Calu3 (cell line): ENCODE measurements around the gene OGFOD1. TPM values are rescaled to one million over a fixed set of nuclear protein-coding genes. Genes with fewer than 3 reads are reported as not detected.

Experiments
- BruUV-seq: library from RNA; stranded (reverse); fragments of 400-500 nt; replicated peaks from 2 replicates; lab custom pipeline; 2021; lab: Mats Ljungman, UMichigan
- CTCF ChIA-PET: fragments of 300-600 bp; sonication (Branson Sonifier 250); formaldehyde crosslinking; loops from one replicate; lab custom pipeline; 2022; ENCODE audit warnings: antibody characterized with exemption; lab: Charles Lee
- DNase-seq: peaks from one replicate; pipeline ENCODE4 v3.0.0; 2022
- H3K27ac Mint-ChIP-seq: one replicate; pipeline ENCODE4 v1.8.0; 2022; ENCODE audit warnings: mixed read lengths; ENCODE audit not compliant: unreplicated experiment
- H3K27me3 Mint-ChIP-seq: one replicate; pipeline ENCODE4 v1.8.0; 2022; ENCODE audit warnings: mixed read lengths; ENCODE audit not compliant: unreplicated experiment
- H3K36me3 Mint-ChIP-seq: one replicate; pipeline ENCODE4 v1.8.0; 2022; ENCODE audit warnings: mild to moderate bottlenecking, moderate library complexity, mixed read lengths; ENCODE audit not compliant: insufficient read depth, unreplicated experiment
- H3K4me1 Mint-ChIP-seq: one replicate; pipeline ENCODE4 v1.8.0; 2022; ENCODE audit warnings: mild to moderate bottlenecking, low read depth, mixed read lengths; ENCODE audit not compliant: unreplicated experiment
- H3K4me3 Mint-ChIP-seq: one replicate; pipeline ENCODE4 v1.8.0; 2022; ENCODE audit warnings: mild to moderate bottlenecking, low read depth, moderate library complexity, mixed read lengths; ENCODE audit not compliant: unreplicated experiment
- H3K9me3 Mint-ChIP-seq: one replicate; pipeline ENCODE4 v1.8.0; 2022; ENCODE audit warnings: low read depth, mixed read lengths; ENCODE audit not compliant: unreplicated experiment
- CTCF ChIP-seq: fragments of 200-600 bp; IDR thresholded peaks from one replicate; pipeline ENCODE4 v1.8.0; 2022; ENCODE audit warnings: antibody characterized with exemption; ENCODE audit not compliant: unreplicated experiment
- intact Hi-C: fragments of 100-400 bp; cut with micrococcal nuclease; formaldehyde crosslinking; loops from one replicate; pipeline ENCODE4 v1.10.0; 2022; ENCODE audit not compliant: unreplicated experiment
- total RNA-seq: library from RNA; stranded (reverse); gene quantifications from 2 replicates; pipeline ENCODE4 v1.2.3, GENCODE V29; 2022

OGFOD1 gene
- total RNA-seq, 1 experiment from 2014 or later = 60.6 TPM

- Mint-ChIP-seq H3K36me3 (peaks cover 60% of the 10 kb centered on the region), H3K4me3 (no peak overlapping the region), H3K27ac (peak overlapping the region; percentile 45), H3K4me1 (peaks cover 7% of the 10 kb centered on the region), H3K27me3 (no peaks in the 10 kb centered on the region), H3K9me3 (no peaks in the 10 kb centered on the region)
- TF ChIP-seq CTCF = no peak
- DNase-seq = no peak
- BruUV-seq = no TSS peak
- intact Hi-C loops = no loop called here
- CTCF ChIA-PET = interaction anchor here (0.8 kb wide), 1 partner anchor 1488 kb away, joined by 3 read pairs; no protein-coding TSS in a partner anchor
These were observed 19.3 kb downstream of the OGFOD1 start for GRCh38 chr16:56470666-56471065.

- no peaks in the 10 kb centered on the region for H3K4me1 Mint-ChIP-seq
- no TSS peak for BruUV-seq
- DNase-seq = no peak
- H3K4me3 Mint-ChIP-seq = no peak overlapping the region
- CTCF ChIA-PET = interaction anchor here (0.9 kb wide), 1 partner anchor 28 kb away, joined by 3 read pairs; no protein-coding TSS in a partner anchor
- no peak for TF ChIP-seq CTCF
- intact Hi-C loops = no loop called here
- H3K9me3 Mint-ChIP-seq = no peaks in the 10 kb centered on the region
- peaks cover 67% of the 10 kb centered on the region for H3K36me3 Mint-ChIP-seq
- no peak overlapping the region for H3K27ac Mint-ChIP-seq
- H3K27me3 Mint-ChIP-seq = no peaks in the 10 kb centered on the region
These were observed 23.8 kb downstream of the OGFOD1 start for GRCh38 chr16:56475201-56475600.

GRCh38 chr16:56477096-56477878, 25.9 kb downstream of the OGFOD1 start:
- TSS peak; percentile 50 for BruUV-seq
- DNase-seq = no peak
- Mint-ChIP-seq H3K27ac (no peak overlapping the region), H3K36me3 (peaks cover 47% of the 10 kb centered on the region), H3K27me3 (no peaks in the 10 kb centered on the region), H3K4me3 (no peak overlapping the region), H3K9me3 (no peaks in the 10 kb centered on the region), H3K4me1 (no peaks in the 10 kb centered on the region)
- no peak for TF ChIP-seq CTCF
- intact Hi-C loops = no loop called here
- CTCF ChIA-PET = no interaction called here

- H3K9me3 Mint-ChIP-seq = no peaks in the 10 kb centered on the region
- TF ChIP-seq CTCF = no peak
- BruUV-seq = no TSS peak
- H3K36me3 Mint-ChIP-seq = peaks cover 38% of the 10 kb centered on the region
- CTCF ChIA-PET = interaction anchor here (1.6 kb wide), 1 partner anchor 27 kb away, joined by 3 read pairs; the partner anchor contains the start of genes NUDT21 and OGFOD1
- no peak overlapping the region for H3K4me3 Mint-ChIP-seq
- no peak for DNase-seq
- H3K27me3 Mint-ChIP-seq = no peaks in the 10 kb centered on the region
- H3K27ac Mint-ChIP-seq = no peak overlapping the region
- no peaks in the 10 kb centered on the region for H3K4me1 Mint-ChIP-seq
- intact Hi-C loops = no loop called here
These were observed 27.1 kb downstream of the OGFOD1 start for GRCh38 chr16:56478281-56479049.
